Common myeloid progenitor, CD34-positive (primary cell): ENCODE data around the gene NR2C1.
"Not testable (repeated sequence)": the region's sequence is repeated elsewhere in the genome, so short reads cannot be mapped to it uniquely, and the experiment has no call there.

Source experiments
- CTCF ChIA-PET: fragments of 350-600 bp; sonication (Branson Sonifier 250); formaldehyde crosslinking; loops from one replicate; lab custom pipeline; 2021; ENCODE audit warnings: antibody characterized with exemption; lab: Charles Lee
- POLR2A ChIA-PET: fragments of 350-600 bp; sonication (Branson Sonifier 250); formaldehyde crosslinking; loops from one replicate; lab custom pipeline; 2021; ENCODE audit warnings: antibody characterized with exemption; lab: Charles Lee
- DNase-seq, 3 donors: peaks; one replicate each; pipeline versions ENCODE4 v3.0.0 to v3.0.0-alpha.2; 2013
- H3K27ac ChIP-seq, 2 experiments: 1 replicate in 1 of 2; 2 replicates in 1 of 2; pipeline ENCODE4 v1.7.0; 2013; ENCODE audit warnings: inconsistent platforms in 2 of 2, low read length in 2 of 2, mild to moderate bottlenecking in 2 of 2, low read depth in 1 of 2, moderate library complexity in 1 of 2; ENCODE audit not compliant: severe bottlenecking in 2 of 2, insufficient read depth in 1 of 2, poor library complexity in 1 of 2
- H3K27me3 ChIP-seq, 5 experiments: replicated peaks in 2 of 5; 1 replicate in 3 of 5; 2 replicates in 2 of 5; pipeline versions ENCODE4 v1.6.1 to v1.7.0; 2013; ENCODE audit warnings: low read length in 4 of 5, mild to moderate bottlenecking in 2 of 5, moderate library complexity in 2 of 5, inconsistent platforms in 1 of 5; ENCODE audit not compliant: insufficient read depth in 5 of 5, control insufficient read depth in 4 of 5
- H3K36me3 ChIP-seq, 4 experiments: 1 replicate in 2 of 4; 2 replicates in 2 of 4; pipeline versions ENCODE4 v1.6.1 to v1.7.0; 2013; ENCODE audit warnings: low read length in 3 of 4, control low read depth in 1 of 4, mild to moderate bottlenecking in 1 of 4; ENCODE audit not compliant: control insufficient read depth in 4 of 4, insufficient read depth in 4 of 4
- H3K4me1 ChIP-seq, 4 experiments: 1 replicate in 3 of 4; 2 replicates in 1 of 4; pipeline versions ENCODE4 v1.6.1 to v1.7.1; 2013; ENCODE audit warnings: low read length in 3 of 4, mild to moderate bottlenecking in 3 of 4, control low read depth in 1 of 4, inconsistent platforms in 1 of 4, moderate library complexity in 1 of 4; ENCODE audit not compliant: control insufficient read depth in 4 of 4, insufficient read depth in 4 of 4; ENCODE audit errors: control extremely low read depth in 1 of 4
- H3K4me3 ChIP-seq, 7 experiments: 1 replicate in 4 of 7; 2 replicates in 3 of 7; pipeline versions ENCODE4 v1.5.1 to v1.7.0; 2013; ENCODE audit warnings: mild to moderate bottlenecking in 7 of 7, low read length in 6 of 7, moderate library complexity in 6 of 7, inconsistent platforms in 2 of 7, low read depth in 2 of 7, control low read depth in 1 of 7; ENCODE audit not compliant: insufficient read depth in 4 of 7, control insufficient read depth in 1 of 7; ENCODE audit errors: extremely low read depth in 1 of 7
- H3K9me3 ChIP-seq, 5 experiments: 1 replicate in 4 of 5; 2 replicates in 1 of 5; pipeline versions ENCODE4 v1.6.1 to v1.7.1; 2013; ENCODE audit warnings: low read length in 4 of 5, mild to moderate bottlenecking in 2 of 5, inconsistent platforms in 1 of 5, low read depth in 1 of 5, moderate library complexity in 1 of 5; ENCODE audit not compliant: control insufficient read depth in 4 of 5, insufficient read depth in 2 of 5; ENCODE audit errors: control extremely low read depth in 1 of 5
- WGBS: methylation state at CpG from one replicate; pipeline ENCODE4 v1.1.5; 2013; ENCODE audit not compliant: insufficient coverage; 5-methylcytosine and 5-hydroxymethylcytosine counted together

NR2C1 gene

DNA sequence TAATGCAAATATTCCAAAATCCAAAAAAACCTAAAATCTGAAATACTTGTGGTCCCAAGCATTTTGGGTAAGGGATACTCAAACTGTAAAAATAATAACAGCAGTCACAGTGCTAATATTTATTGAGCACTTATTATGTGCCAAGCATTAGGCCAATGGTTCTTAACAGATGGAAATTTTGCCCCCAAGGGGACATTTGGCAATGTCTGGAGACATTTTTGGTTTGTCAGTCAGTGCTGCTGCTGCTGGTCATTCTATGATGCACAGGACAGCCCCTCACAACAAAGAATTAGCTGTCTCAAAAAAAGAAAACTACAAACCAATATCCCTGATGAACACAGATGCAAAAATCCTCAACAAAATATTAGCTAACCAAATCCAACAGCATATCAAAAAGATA is 75.7 kb downstream of the NR2C1 start:
- no peaks in the 10 kb centered on the region for H3K27me3 ChIP-seq
- peaks cover 10 to 25% (median 12%) of the 10 kb centered on the region in 4 experiments for H3K36me3 ChIP-seq
- no peak overlapping the region for H3K27ac ChIP-seq
- no peak for DNase-seq
- ChIA-PET POLR2A (no interaction called here), CTCF (interaction anchor here (0.6 kb wide), 1 partner anchor 17 kb away, joined by 3 read pairs; no protein-coding TSS in a partner anchor)
- H3K9me3 ChIP-seq = no peaks in the 10 kb centered on the region
- H3K4me3 ChIP-seq = no peak overlapping the region
- peaks cover 1 to 10% (median 8%) of the 10 kb centered on the region in 4 experiments for H3K4me1 ChIP-seq

GRCh38 chr12:94997061-94997460 is 76.4 kb downstream of the NR2C1 start:
- Histone ChIP-seq H3K36me3 (peaks cover 11 to 29% (median 18%) of the 10 kb centered on the region in 4 experiments), H3K27ac (no peak overlapping the region), H3K4me3 (no peak overlapping the region), H3K27me3 (no peaks in the 10 kb centered on the region), H3K9me3 (no peaks in the 10 kb centered on the region), H3K4me1 (peaks cover 0 to 6% (median 4%) of the 10 kb centered on the region in 4 experiments)
- CTCF ChIA-PET = no interaction called here
- POLR2A ChIA-PET = no interaction called here
- DNase-seq = no peak
- 100% methylated on average over 1 of the region's 6 CpGs for WGBS

GRCh38 chr12:94994312-94994711 is 79.1 kb downstream of the NR2C1 start:
- Histone ChIP-seq H3K9me3 (no peaks in the 10 kb centered on the region), H3K27ac (no peak overlapping the region), H3K4me3 (no peak overlapping the region), H3K27me3 (no peaks in the 10 kb centered on the region), H3K36me3 (peaks cover 6 to 32% (median 20%) of the 10 kb centered on the region in 4 experiments), H3K4me1 (peaks cover 0 to 6% (median 3%) of the 10 kb centered on the region in 4 experiments)
- WGBS = 100% methylated on average over 2 of the region's 2 CpGs
- ChIA-PET POLR2A (no interaction called here), CTCF (interaction anchor here (0.8 to 1.4 kb wide), 2 partner anchors 12 to 17 kb away, joined by 3 read pairs; no protein-coding TSS in a partner anchor)
- no peak for DNase-seq

DNA sequence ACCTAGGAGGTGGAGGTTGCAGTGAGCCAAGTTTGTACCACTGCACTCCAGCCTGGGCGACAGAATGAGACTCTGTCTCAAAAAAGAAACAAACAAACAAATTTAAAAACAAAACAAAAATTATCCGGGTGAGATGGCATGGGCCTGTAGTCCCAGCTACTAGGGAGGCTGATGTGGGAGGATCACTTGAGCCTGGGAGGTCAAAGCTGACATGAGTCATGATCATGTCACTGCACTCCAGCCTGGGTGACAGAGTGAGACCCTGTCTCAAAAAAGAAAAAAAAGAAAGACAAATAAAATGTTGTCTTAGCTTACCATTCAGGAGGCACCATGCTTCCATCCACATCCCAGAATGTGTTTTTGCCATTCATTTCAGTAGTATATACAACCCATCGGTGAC is 79.6 kb downstream of the NR2C1 start:
- H3K27me3 ChIP-seq, H3K4me1 ChIP-seq, POLR2A ChIA-PET, DNase-seq, H3K27ac ChIP-seq, H3K4me3 ChIP-seq, H3K9me3 ChIP-seq: not testable (repeated sequence)
- peaks cover 6 to 34% (median 20%) of the 10 kb centered on the region in 4 experiments for H3K36me3 ChIP-seq
- WGBS = 100% methylated on average over 2 of the region's 3 CpGs
- CTCF ChIA-PET = interaction anchor here (1.4 kb wide), 1 partner anchor 11 kb away, joined by 3 read pairs; no protein-coding TSS in a partner anchor

GRCh38 chr12:94990222-94990621 is 83.2 kb downstream of the NR2C1 start:
- Histone ChIP-seq H3K4me3 (no peak overlapping the region), H3K9me3 (no peaks in the 10 kb centered on the region), H3K36me3 (peaks cover 8 to 32% (median 17%) of the 10 kb centered on the region in 4 experiments), H3K27me3 (no peaks in the 10 kb centered on the region), H3K4me1 (peaks cover 0 to 1% (median 0%) of the 10 kb centered on the region in 4 experiments), H3K27ac (no peak overlapping the region)
- WGBS = 90% methylated on average over 2 of the region's 3 CpGs
- ChIA-PET POLR2A (interaction anchor here (0.8 kb wide), 1 partner anchor 8 kb away, joined by 4 read pairs; no protein-coding TSS in a partner anchor), CTCF (interaction anchor here (0.5 to 1.6 kb wide), 3 partner anchors 9 to 216 kb away, joined by 3 to 8 read pairs (median 5); no protein-coding TSS in a partner anchor)
- no peak for DNase-seq

DNA sequence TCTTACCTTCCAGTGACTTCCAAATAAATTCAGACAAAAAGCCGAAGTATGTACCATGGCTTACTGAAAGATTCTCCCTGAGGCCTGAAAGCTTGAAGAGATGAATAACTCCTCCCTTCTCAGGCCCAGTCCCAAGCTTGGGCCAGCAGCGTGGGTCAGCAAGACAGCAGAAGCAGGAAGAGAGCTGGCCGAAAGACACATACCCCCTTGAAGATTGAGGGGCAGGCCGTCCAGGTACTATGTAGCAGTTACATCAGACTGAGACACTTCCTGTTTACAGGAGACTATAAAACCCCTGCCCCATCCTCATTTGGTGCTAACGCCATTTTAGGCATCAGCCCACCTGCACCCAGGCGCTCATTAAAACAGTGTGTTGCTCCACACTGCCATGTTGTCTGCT is 84.9 kb downstream of the NR2C1 start:
- H3K27me3 ChIP-seq = no peaks in the 10 kb centered on the region
- no peak overlapping the region for H3K27ac ChIP-seq
- peaks cover 0 to 1% (median 0%) of the 10 kb centered on the region in 4 experiments for H3K4me1 ChIP-seq
- CTCF ChIA-PET = no interaction called here
- DNase-seq = no peak
- no peaks in the 10 kb centered on the region for H3K9me3 ChIP-seq
- peaks cover 7 to 25% (median 17%) of the 10 kb centered on the region in 4 experiments for H3K36me3 ChIP-seq
- 96% methylated on average over 5 of the region's 6 CpGs for WGBS
- H3K4me3 ChIP-seq = no peak overlapping the region
- POLR2A ChIA-PET = no interaction called here

- H3K36me3 ChIP-seq = peaks cover 4 to 27% (median 18%) of the 10 kb centered on the region in 4 experiments
- peaks cover 0 to 1% (median 0%) of the 10 kb centered on the region in 4 experiments for H3K4me1 ChIP-seq
- ChIA-PET CTCF (no interaction called here), POLR2A (no interaction called here)
- H3K9me3 ChIP-seq = no peaks in the 10 kb centered on the region
- H3K27me3 ChIP-seq = no peaks in the 10 kb centered on the region
- DNase-seq = no peak
- no peak overlapping the region for H3K27ac ChIP-seq
- 0% methylated on average over 1 of the region's 2 CpGs for WGBS
- H3K4me3 ChIP-seq = no peak overlapping the region
Observed at GRCh38 chr12:94987801-94988200, 85.6 kb downstream of the NR2C1 start.
